HepG2 (cell line): ENCODE measurements around the gene PKP3. TPM values are rescaled to one million over a fixed set of nuclear protein-coding genes. Genes with fewer than 3 reads are reported as not detected.

Experiments used
- ATAC-seq: fragments of 200-7000 bp; cut with Tn5 transposase; 3 replicates; pipeline ENCODE4 v1.9.1; 2020; ENCODE audit warnings: mild to moderate bottlenecking, moderate library complexity
- BruUV-seq: library from RNA; stranded (reverse); fragments of 400-500 nt; replicated peaks from 2 replicates; lab custom pipeline; 2021; lab: Mats Ljungman, UMichigan
- CTCF ChIA-PET: fragments of 300-600 bp; formaldehyde crosslinking; extraction: SDS; loops from one replicate; lab custom pipeline; 2021; ENCODE audit warnings: low total read pairs, inconsistent platforms, low intra/inter-chr PET ratio; lab: Yijun Ruan, JAX
- POLR2A ChIA-PET: fragments of 350-600 bp; sonication (Branson Sonifier 250); formaldehyde crosslinking; loops from one replicate; lab custom pipeline; 2020; ENCODE audit warnings: antibody characterized with exemption, inconsistent platforms; lab: Yijun Ruan, JAX
- DNase-seq: peaks from one replicate; pipeline ENCODE4 v3.0.0-alpha.2; 2015; ENCODE audit warnings: low spot score
- FAIRE-seq: peaks from 3 replicates; lab custom pipeline; 2011; peaks lifted over from hg19 to GRCh38; lab: Jason Lieb, UNC
- H2AFZ ChIP-seq: one replicate; pipeline ENCODE4 v1.6.1; 2011; ENCODE audit warnings: low read length, inconsistent platforms
- H3K27ac ChIP-seq: fragments of 300-600 bp; 3 replicates; pipeline ENCODE4 v1.8.0; 2011; ENCODE audit warnings: mixed run types, mild to moderate bottlenecking, mixed read lengths, low read length, inconsistent platforms; ENCODE audit not compliant: insufficient read depth; ENCODE audit errors: extremely low read length
- H3K27me3 ChIP-seq, 2 experiments: fragments of 200-600 bp in 1 of 2; 2 replicates in 1 of 2; 3 replicates in 1 of 2; pipeline versions ENCODE4 v1.6.0 to v1.8.0; 2011; ENCODE audit warnings: low read length in 2 of 2, mild to moderate bottlenecking in 2 of 2, moderate library complexity in 2 of 2, inconsistent platforms in 1 of 2; ENCODE audit not compliant: insufficient read depth in 2 of 2, control insufficient read depth in 1 of 2
- H3K36me3 ChIP-seq, 2 experiments: fragments of 200-600 bp in 1 of 2; replicated peaks in 1 of 2; 2 replicates in 1 of 2; 3 replicates in 1 of 2; pipeline versions ENCODE4 v1.5.1 to v1.8.0; 2011; ENCODE audit warnings: low read length in 2 of 2, inconsistent platforms in 1 of 2; ENCODE audit not compliant: insufficient read depth in 2 of 2, control insufficient read depth in 1 of 2
- H3K4me1 ChIP-seq: 2 replicates; pipeline ENCODE4 v1.5.1; 2012; ENCODE audit warnings: low read length, inconsistent platforms; ENCODE audit not compliant: insufficient read depth
- H3K4me2 ChIP-seq: 2 replicates; pipeline ENCODE4 v1.6.0; 2011; ENCODE audit warnings: low read depth, low read length, inconsistent platforms
- H3K4me3 ChIP-seq, 3 experiments: fragments of 200-600 bp in 1 of 3; sonication (generic), shearing (Covaris generic) in 1 of 3; replicated peaks in 1 of 3; 2 replicates each; pipeline ENCODE4 v1.5.1; 2011 to 2016; ENCODE audit warnings: low read length in 3 of 3, inconsistent platforms in 2 of 3, low read depth in 2 of 3, mild to moderate bottlenecking in 2 of 3, control low read depth in 1 of 3, mixed read lengths in 1 of 3; ENCODE audit not compliant: insufficient read depth in 1 of 3
- H3K79me2 ChIP-seq: one replicate; pipeline ENCODE4 v1.6.1; 2011; ENCODE audit warnings: low read length, inconsistent platforms; ENCODE audit not compliant: insufficient read depth
- H3K9ac ChIP-seq: 2 replicates; pipeline ENCODE4 v1.6.0; 2011; ENCODE audit warnings: mild to moderate bottlenecking, low read depth, low read length, inconsistent platforms; ENCODE audit not compliant: insufficient read depth
- H3K9me3 ChIP-seq: 2 replicates; pipeline ENCODE4 v1.5.1; 2012; ENCODE audit warnings: mild to moderate bottlenecking, low read length
- H4K20me1 ChIP-seq: 2 replicates; pipeline ENCODE4 v1.6.0; 2011; ENCODE audit warnings: inconsistent platforms, mild to moderate bottlenecking, low read length, moderate library complexity; ENCODE audit not compliant: insufficient read depth
- ETV5 ChIP-seq: IDR thresholded peaks from 2 replicates; pipeline ENCODE4 v1.6.1; 2018; ENCODE audit warnings: missing biosample characterization, missing genetic modification reagents, inconsistent platforms, borderline replicate concordance
- KDM2A ChIP-seq: sonication (generic); formaldehyde crosslinking; IDR thresholded peaks from 2 replicates; pipeline ENCODE4 v1.4.0; 2020; ENCODE audit warnings: low read depth, missing genetic modification reagents, borderline replicate concordance
- RBFOX2 ChIP-seq: fragments of 200-400 bp; formaldehyde crosslinking; IDR thresholded peaks from 2 replicates; pipeline ENCODE4 v1.6.1; 2017; ENCODE audit warnings: low read depth, mild to moderate bottlenecking, low read length
- SIX4 ChIP-seq: sonication (generic); formaldehyde crosslinking; IDR thresholded peaks from 2 replicates; pipeline ENCODE4 v1.4.0; 2020; ENCODE audit warnings: missing genetic modification reagents
- ZNF33B ChIP-seq: sonication (generic); formaldehyde crosslinking; IDR thresholded peaks from 2 replicates; pipeline ENCODE4 v1.5.1; 2020; ENCODE audit warnings: mild to moderate bottlenecking, missing genetic modification reagents
- ZNF737 ChIP-seq: sonication (generic); formaldehyde crosslinking; IDR thresholded peaks from 2 replicates; pipeline ENCODE4 v1.5.0; 2020; ENCODE audit warnings: missing genetic modification reagents, mild to moderate bottlenecking, borderline replicate concordance
- WGBS: methylation state at CpG from one replicate; pipeline ENCODE4 v1.1.6; 2017; ENCODE audit warnings: low lambda C conversion rate; 5-methylcytosine and 5-hydroxymethylcytosine counted together
- in situ Hi-C: cut with HindIII; loops from 2 replicates; pipeline ENCODE4 v1.10.0; 2017; ENCODE audit warnings: low pct_unique_long_range_greater_than_20kb; ENCODE audit not compliant: extremely low pct_ligation_motif_present
- intact Hi-C: fragments of 100-400 bp; cut with micrococcal nuclease; formaldehyde crosslinking; loops from one replicate; pipeline ENCODE4 v1.10.0; 2022; ENCODE audit not compliant: unreplicated experiment
- polyA plus RNA-seq, 8 experiments: library from polyadenylated mRNA; depleted of rRNA in 3 of 8; stranded (reverse) in 7 of 8; unstranded in 1 of 8; fragments of >200 nt; fragmentation: Illumina TruSeq in 4 of 8; extraction: Trizol in 4 of 8; gene quantifications; 2 replicates each; pipeline versions ENCODE4 v1.2.1 to v1.2.3, GENCODE V29; 2011 to 2016; ENCODE audit warnings: low read depth in 4 of 8, missing spikeins in 1 of 8, mixed read lengths in 1 of 8; ENCODE audit not compliant: insufficient read depth in 1 of 8
- total RNA-seq, 5 experiments: library from RNA; depleted of rRNA; stranded (reverse); fragments of >200 nt; fragmentation: Illumina TruSeq; extraction: Trizol; gene quantifications; 2 replicates each; pipeline ENCODE4 v1.2.3, GENCODE V29; 2016; ENCODE audit warnings: low read depth in 1 of 5
- TF ChIP-seq, protein P1 (sequence below): sonication (generic); formaldehyde crosslinking; IDR thresholded peaks from 2 replicates; pipeline ENCODE4 v1.4.0; 2020; ENCODE audit warnings: missing genetic modification reagents
- TF ChIP-seq, protein P2 (sequence below): sonication (generic); formaldehyde crosslinking; IDR thresholded peaks from 2 replicates; pipeline ENCODE4 v1.9.0; 2022; ENCODE audit warnings: missing genetic modification reagents, mild to moderate bottlenecking, borderline replicate concordance

Gene PKP3
- total and polyA plus RNA-seq, 2 of the 13 experiments (the other 11 are each of a cell fraction or from before 2014, with no cell fraction given), result 18.0 to 28.7 TPM

DNA sequence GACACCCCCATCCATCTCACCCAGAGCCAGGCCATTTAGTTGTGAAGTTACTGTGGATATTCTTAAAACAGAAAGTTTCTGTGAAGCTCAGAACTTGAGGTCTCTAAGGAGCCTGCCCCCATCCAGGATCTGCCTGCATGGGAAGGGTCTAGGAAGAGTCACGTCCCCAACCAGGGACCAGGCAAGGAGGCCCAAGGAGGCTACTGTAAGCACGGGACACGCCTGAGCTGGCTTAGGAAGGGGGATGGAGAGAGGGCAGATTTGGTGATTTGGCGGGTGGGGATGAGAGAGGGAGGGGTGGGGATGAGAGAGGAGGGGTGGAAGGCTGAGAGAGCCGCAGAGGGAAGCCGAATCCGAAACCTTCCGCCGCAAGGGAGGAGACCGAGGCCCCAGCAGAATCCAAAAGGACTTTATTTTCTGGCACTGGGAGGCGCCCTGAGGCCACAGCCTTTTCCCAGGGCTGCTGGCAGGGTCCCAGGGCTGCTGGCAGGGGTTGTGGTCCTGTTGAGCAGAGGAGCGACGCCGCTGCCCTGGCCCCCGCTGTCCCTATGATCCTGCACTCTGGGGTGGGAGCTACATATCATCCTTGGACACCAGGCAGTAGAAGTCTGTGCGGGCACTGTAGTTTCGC, 11.4 kb downstream of the PKP3 start (continued):
- TF ChIP-seq, protein P1, sequence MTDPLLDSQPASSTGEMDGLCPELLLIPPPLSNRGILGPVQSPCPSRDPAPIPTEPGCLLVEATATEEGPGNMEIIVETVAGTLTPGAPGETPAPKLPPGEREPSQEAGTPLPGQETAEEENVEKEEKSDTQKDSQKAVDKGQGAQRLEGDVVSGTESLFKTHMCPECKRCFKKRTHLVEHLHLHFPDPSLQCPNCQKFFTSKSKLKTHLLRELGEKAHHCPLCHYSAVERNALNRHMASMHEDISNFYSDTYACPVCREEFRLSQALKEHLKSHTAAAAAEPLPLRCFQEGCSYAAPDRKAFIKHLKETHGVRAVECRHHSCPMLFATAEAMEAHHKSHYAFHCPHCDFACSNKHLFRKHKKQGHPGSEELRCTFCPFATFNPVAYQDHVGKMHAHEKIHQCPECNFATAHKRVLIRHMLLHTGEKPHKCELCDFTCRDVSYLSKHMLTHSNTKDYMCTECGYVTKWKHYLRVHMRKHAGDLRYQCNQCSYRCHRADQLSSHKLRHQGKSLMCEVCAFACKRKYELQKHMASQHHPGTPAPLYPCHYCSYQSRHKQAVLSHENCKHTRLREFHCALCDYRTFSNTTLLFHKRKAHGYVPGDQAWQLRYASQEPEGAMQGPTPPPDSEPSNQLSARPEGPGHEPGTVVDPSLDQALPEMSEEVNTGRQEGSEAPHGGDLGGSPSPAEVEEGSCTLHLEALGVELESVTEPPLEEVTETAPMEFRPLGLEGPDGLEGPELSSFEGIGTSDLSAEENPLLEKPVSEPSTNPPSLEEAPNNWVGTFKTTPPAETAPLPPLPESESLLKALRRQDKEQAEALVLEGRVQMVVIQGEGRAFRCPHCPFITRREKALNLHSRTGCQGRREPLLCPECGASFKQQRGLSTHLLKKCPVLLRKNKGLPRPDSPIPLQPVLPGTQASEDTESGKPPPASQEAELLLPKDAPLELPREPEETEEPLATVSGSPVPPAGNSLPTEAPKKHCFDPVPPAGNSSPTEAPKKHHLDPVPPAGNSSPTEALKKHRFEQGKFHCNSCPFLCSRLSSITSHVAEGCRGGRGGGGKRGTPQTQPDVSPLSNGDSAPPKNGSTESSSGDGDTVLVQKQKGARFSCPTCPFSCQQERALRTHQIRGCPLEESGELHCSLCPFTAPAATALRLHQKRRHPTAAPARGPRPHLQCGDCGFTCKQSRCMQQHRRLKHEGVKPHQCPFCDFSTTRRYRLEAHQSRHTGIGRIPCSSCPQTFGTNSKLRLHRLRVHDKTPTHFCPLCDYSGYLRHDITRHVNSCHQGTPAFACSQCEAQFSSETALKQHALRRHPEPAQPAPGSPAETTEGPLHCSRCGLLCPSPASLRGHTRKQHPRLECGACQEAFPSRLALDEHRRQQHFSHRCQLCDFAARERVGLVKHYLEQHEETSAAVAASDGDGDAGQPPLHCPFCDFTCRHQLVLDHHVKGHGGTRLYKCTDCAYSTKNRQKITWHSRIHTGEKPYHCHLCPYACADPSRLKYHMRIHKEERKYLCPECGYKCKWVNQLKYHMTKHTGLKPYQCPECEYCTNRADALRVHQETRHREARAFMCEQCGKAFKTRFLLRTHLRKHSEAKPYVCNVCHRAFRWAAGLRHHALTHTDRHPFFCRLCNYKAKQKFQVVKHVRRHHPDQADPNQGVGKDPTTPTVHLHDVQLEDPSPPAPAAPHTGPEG, result no peak
- no peak for TF ChIP-seq ZNF33B (CRISPR knock-in tag)
- no peak for TF ChIP-seq KDM2A

DNA sequence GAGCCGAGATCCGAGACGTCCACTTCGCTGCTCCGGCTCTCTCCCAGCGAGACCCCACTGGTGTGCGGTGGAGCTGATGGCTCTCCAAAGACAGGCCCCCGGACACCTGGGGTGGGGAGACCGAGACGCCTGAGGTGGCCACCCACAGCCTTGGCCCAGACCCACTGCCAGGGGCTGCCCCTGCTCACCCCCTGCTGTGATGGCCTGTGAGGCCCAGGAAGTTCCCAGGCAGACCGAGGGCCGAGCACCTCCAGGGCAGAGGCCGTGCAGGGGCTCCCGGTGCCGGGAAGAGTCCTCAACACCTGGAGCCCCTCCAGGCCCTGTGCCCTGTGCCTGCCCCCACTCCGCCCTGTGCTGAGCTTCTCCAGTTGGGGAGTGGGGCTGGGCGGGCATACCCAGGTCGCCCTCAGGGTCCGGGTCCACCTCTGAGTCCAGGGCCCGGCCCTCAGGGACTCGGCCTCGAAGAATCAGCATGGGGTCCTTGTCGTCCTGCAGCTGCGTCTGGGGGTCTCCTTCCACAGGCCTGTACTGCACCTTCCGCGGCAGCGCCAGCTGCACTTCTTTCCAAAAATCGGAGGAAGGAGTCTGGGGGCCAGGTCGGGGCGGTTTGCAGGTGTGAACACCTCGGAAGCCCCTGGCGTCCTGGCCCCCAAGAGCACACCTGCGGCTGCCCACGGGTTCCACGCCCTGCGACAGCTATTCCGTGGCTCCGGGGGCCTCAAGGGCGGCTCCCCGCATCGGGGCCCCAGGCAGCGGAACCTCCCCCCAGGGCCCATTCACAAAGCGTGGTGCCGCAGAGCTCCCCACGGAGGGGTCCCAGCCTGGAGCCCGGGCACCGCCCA, 12.2 kb downstream of the PKP3 start:
- DNase-seq (no peak), FAIRE-seq (no peak), ATAC-seq (no peak)
- intact Hi-C loops (loop anchor here (5.0 kb wide), 1 partner anchor 41 kb away; no protein-coding TSS in a partner anchor), in situ Hi-C loops (loop anchor here (5.0 kb wide), 1 partner anchor 36 kb away; the partner anchor contains the start of gene ANO9)
- H3K36me3 ChIP-seq, result peaks cover 3 to 11% of the 10 kb centered on the region in 2 experiments; a peak in 3 of 5 replicates
- no peak overlapping the region for H3K4me2 ChIP-seq
- H3K79me2 ChIP-seq, result no peaks in the 10 kb centered on the region
- no TSS peak for BruUV-seq
- no peak overlapping the region for H3K9ac ChIP-seq
- peaks cover 32% of the 10 kb centered on the region for H3K4me1 ChIP-seq
- ChIA-PET CTCF (no interaction called here), POLR2A (interaction anchor here (1.1 to 1.7 kb wide), 3 partner anchors 12 to 43 kb away, joined by 5 to 6 read pairs (median 5); partner anchors contain the start of genes PKP3 and PTDSS2)
- H3K9me3 ChIP-seq, result no peaks in the 10 kb centered on the region
- H3K27me3 ChIP-seq, result no peaks in the 10 kb centered on the region
- H2AFZ ChIP-seq, result no peak overlapping the region
- H3K4me3 ChIP-seq, result no peak overlapping the region
- H3K27ac ChIP-seq, result no peak overlapping the region
- WGBS, result 96% methylated on average over 22 of the region's 47 CpGs
- no peaks in the 10 kb centered on the region for H4K20me1 ChIP-seq
- no peak for TF ChIP-seq SIX4 (CRISPR knock-in tag)
- TF ChIP-seq ZNF737 (CRISPR knock-in tag), result no peak
- peak; percentile 52; the same call in 1 of the 2 replicates for TF ChIP-seq RBFOX2
- no peak for TF ChIP-seq ETV5
- TF ChIP-seq, protein P2, sequence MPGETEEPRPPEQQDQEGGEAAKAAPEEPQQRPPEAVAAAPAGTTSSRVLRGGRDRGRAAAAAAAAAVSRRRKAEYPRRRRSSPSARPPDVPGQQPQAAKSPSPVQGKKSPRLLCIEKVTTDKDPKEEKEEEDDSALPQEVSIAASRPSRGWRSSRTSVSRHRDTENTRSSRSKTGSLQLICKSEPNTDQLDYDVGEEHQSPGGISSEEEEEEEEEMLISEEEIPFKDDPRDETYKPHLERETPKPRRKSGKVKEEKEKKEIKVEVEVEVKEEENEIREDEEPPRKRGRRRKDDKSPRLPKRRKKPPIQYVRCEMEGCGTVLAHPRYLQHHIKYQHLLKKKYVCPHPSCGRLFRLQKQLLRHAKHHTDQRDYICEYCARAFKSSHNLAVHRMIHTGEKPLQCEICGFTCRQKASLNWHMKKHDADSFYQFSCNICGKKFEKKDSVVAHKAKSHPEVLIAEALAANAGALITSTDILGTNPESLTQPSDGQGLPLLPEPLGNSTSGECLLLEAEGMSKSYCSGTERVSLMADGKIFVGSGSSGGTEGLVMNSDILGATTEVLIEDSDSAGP (CRISPR knock-in tag), result peak; percentile 30; the same call in 1 of the 2 replicates
